A673 (cell line): ENCODE results near the gene DUSP6. TPM values are rescaled to one million over a fixed set of nuclear protein-coding genes. Genes with fewer than 3 reads are reported as not detected.

Source experiments
- BruUV-seq: library from RNA; stranded (reverse); fragments of 400-500 nt; replicated peaks from 2 replicates; lab custom pipeline; 2021; lab: Mats Ljungman, UMichigan
- CTCF ChIA-PET: fragments of 300-600 bp; sonication (Branson Sonifier 250); formaldehyde crosslinking; loops from one replicate; lab custom pipeline; 2022; ENCODE audit warnings: antibody characterized with exemption; lab: Charles Lee
- POLR2A ChIA-PET: fragments of 300-600 bp; sonication (Branson Sonifier 250); formaldehyde crosslinking; loops from one replicate; lab custom pipeline; 2022; ENCODE audit warnings: antibody characterized with exemption; ENCODE audit not compliant: low non-redundant PET; lab: Charles Lee
- DNase-seq: peaks from one replicate; pipeline ENCODE4 v3.0.0-alpha.2; 2015; ENCODE audit warnings: low spot score
- H3K27ac ChIP-seq: fragments of 200-600 bp; sonication (generic); 2 replicates; pipeline ENCODE4 v1.5.1; 2016; ENCODE audit warnings: mixed run types, low read depth, mild to moderate bottlenecking, mixed read lengths, antibody characterized with exemption, low read length; ENCODE audit not compliant: poor library complexity, severe bottlenecking
- H3K27me3 ChIP-seq: fragments of 200-600 bp; sonication (generic); replicated peaks from 2 replicates; pipeline ENCODE4 v1.6.1; 2017; ENCODE audit warnings: mixed run types, low read depth, mild to moderate bottlenecking, mixed read lengths, antibody characterized with exemption, low read length; ENCODE audit not compliant: insufficient read depth, poor library complexity
- H3K36me3 ChIP-seq: fragments of 200-600 bp; sonication (generic); 2 replicates; pipeline ENCODE4 v1.6.1; 2016; ENCODE audit warnings: mixed run types, mild to moderate bottlenecking, mixed read lengths, antibody characterized with exemption, low read length; ENCODE audit not compliant: insufficient read depth, poor library complexity, severe bottlenecking
- H3K4me1 ChIP-seq: fragments of 200-600 bp; sonication (generic); 2 replicates; pipeline ENCODE4 v1.6.1; 2017; ENCODE audit warnings: mixed run types, mild to moderate bottlenecking, mixed read lengths, antibody characterized with exemption, low read length; ENCODE audit not compliant: insufficient read depth, poor library complexity, severe bottlenecking
- H3K4me3 ChIP-seq: fragments of 200-600 bp; sonication (generic); 2 replicates; pipeline ENCODE4 v1.5.1; 2016; ENCODE audit warnings: low read depth, mixed run types, mild to moderate bottlenecking, mixed read lengths, low read length; ENCODE audit not compliant: poor library complexity, severe bottlenecking
- H3K9me3 ChIP-seq: fragments of 200-600 bp; sonication (generic); 2 replicates; pipeline ENCODE4 v1.6.1; 2016; ENCODE audit warnings: mixed run types, low read depth, mild to moderate bottlenecking, mixed read lengths, antibody characterized with exemption, low read length; ENCODE audit not compliant: poor library complexity, severe bottlenecking
- EZH2 ChIP-seq: fragments of 200-600 bp; sonication (generic); IDR thresholded peaks from 2 replicates; pipeline ENCODE4 v1.6.1; 2017; ENCODE audit warnings: borderline replicate concordance, low read depth, mild to moderate bottlenecking, mixed read lengths, antibody characterized with exemption, low read length; ENCODE audit not compliant: poor library complexity, severe bottlenecking
- intact Hi-C: fragments of 100-400 bp; cut with micrococcal nuclease; formaldehyde crosslinking; loops from one replicate; pipeline ENCODE4 v1.10.0; 2022; ENCODE audit not compliant: unreplicated experiment
- total RNA-seq: library from RNA; stranded (reverse); gene quantifications from 2 replicates; pipeline ENCODE4 v1.2.3, GENCODE V29; 2021
- TF ChIP-seq, protein P1 (sequence below): fragments of 300-800, 200-600 bp; sonication (generic); conservative IDR thresholded peaks from 2 replicates; pipeline ENCODE4 v1.5.1; 2017; ENCODE audit warnings: low read depth, mild to moderate bottlenecking, antibody characterized with exemption, low read length, moderate library complexity, mixed read lengths

DUSP6 gene
- total RNA-seq, 1 experiment from 2014 or later = 226 TPM

DNA sequence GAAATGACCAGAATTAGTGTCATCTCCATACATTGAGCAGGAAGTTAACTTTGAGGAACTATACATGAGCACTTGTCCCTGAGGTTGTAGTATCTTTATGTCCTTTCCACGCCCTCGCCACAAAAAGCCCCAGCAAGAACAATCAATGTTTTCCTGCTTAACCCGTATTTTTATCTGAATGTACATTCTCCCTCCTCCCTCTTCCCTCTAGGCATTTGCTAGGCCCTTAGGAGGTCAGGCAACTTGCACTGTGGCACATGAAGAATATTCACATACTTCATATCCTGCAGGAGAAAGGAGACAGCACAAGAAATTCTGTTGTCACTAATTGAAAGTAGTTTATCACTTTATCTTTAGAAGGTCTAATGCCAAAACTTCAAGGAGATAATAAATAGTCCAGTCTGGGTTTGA is 18.1 kb upstream of the DUSP6 start:
- intact Hi-C loops = loop anchor here (5.0 kb wide), 1 partner anchor 82 kb away; no protein-coding TSS in a partner anchor
- POLR2A ChIA-PET = no interaction called here
- no peak for TF ChIP-seq EZH2
- TF ChIP-seq, protein P1, sequence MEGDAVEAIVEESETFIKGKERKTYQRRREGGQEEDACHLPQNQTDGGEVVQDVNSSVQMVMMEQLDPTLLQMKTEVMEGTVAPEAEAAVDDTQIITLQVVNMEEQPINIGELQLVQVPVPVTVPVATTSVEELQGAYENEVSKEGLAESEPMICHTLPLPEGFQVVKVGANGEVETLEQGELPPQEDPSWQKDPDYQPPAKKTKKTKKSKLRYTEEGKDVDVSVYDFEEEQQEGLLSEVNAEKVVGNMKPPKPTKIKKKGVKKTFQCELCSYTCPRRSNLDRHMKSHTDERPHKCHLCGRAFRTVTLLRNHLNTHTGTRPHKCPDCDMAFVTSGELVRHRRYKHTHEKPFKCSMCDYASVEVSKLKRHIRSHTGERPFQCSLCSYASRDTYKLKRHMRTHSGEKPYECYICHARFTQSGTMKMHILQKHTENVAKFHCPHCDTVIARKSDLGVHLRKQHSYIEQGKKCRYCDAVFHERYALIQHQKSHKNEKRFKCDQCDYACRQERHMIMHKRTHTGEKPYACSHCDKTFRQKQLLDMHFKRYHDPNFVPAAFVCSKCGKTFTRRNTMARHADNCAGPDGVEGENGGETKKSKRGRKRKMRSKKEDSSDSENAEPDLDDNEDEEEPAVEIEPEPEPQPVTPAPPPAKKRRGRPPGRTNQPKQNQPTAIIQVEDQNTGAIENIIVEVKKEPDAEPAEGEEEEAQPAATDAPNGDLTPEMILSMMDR = no peak

DNA sequence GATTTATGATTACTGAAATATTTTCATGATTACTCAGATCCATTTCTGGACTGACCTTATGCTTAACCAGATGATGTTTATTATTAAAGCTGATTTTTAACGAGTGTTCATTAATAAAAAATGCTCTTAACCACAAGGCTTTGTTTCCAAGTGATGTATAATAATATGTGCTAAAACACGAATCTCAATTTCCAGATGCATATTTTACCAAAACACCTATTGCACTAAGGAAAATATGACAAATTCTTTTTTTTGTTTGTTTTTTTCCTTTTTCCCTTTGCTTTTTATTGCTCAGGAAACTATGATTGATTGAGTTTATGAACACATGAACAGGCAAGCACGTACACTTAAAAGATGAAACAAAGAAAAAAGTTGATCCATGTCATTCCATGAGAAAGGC is 16.9 kb upstream of the DUSP6 start:
- no peak overlapping the region for H3K4me3 ChIP-seq
- ChIA-PET POLR2A (no interaction called here), CTCF (no interaction called here)
- H3K9me3 ChIP-seq = no peaks in the 10 kb centered on the region
- no peaks in the 10 kb centered on the region for H3K27me3 ChIP-seq
- intact Hi-C loops = no loop called here
- H3K27ac ChIP-seq = peak overlapping the region; percentile 2
- no peaks in the 10 kb centered on the region for H3K36me3 ChIP-seq
- TF ChIP-seq EZH2 = no peak
- TF ChIP-seq, protein P1 = no peak
- no peak for DNase-seq
- H3K4me1 ChIP-seq = peaks cover 66% of the 10 kb centered on the region
- no TSS peak for BruUV-seq

More for the DNA sequence above, 18.1 kb upstream of the DUSP6 start:
- DNase-seq = no peak
- CTCF ChIA-PET = no interaction called here
- Histone ChIP-seq H3K27me3 (no peaks in the 10 kb centered on the region), H3K4me1 (peaks cover 71% of the 10 kb centered on the region), H3K4me3 (no peak overlapping the region), H3K27ac (peak overlapping the region; percentile 55), H3K9me3 (no peaks in the 10 kb centered on the region), H3K36me3 (no peaks in the 10 kb centered on the region)
- no TSS peak for BruUV-seq

DNA sequence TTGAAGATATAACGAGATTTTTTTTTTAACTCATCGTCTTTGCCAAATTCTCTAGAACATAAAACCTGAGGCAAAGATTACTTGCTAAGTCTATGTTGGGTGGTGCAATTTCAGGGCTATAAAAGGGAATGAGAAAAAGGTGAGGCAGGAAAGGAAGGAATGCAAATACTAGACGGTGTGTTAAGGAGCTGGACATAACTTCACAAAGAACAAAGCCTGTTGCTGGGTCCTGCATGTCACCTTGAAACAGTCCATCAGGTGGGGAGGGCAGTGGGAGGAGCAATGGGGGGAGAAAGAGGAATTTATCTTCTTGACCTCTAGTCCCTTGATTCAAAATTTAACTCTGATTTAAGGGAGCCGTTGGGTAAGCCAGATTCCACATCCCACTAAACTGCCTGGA is 16.1 kb upstream of the DUSP6 start:
- ChIA-PET POLR2A (no interaction called here), CTCF (no interaction called here)
- Histone ChIP-seq H3K27ac (no peak overlapping the region), H3K4me3 (no peak overlapping the region), H3K9me3 (no peaks in the 10 kb centered on the region), H3K36me3 (no peaks in the 10 kb centered on the region), H3K4me1 (peaks cover 63% of the 10 kb centered on the region), H3K27me3 (no peaks in the 10 kb centered on the region)
- no TSS peak for BruUV-seq
- no peak for DNase-seq
- TF ChIP-seq EZH2 = no peak
- TF ChIP-seq, protein P1 = no peak
- intact Hi-C loops = no loop called here
